Naive thymus-derived CD4-positive, alpha-beta T cell (primary cell): ENCODE data around the gene MDN1. TPM values are rescaled to one million over a fixed set of nuclear protein-coding genes. Genes with fewer than 3 reads are reported as not detected.
A peak's percentile ranks its signal among the peaks of the same experiment; 100 is the strongest.
"Not testable (repeated sequence)": the region's sequence is repeated elsewhere in the genome, so short reads cannot be mapped to it uniquely, and the experiment has no call there.

ENCODE experiments used
- ATAC-seq: fragments of 150-1000 bp; cut with Tn5 transposase; 2 replicates; pipeline ENCODE4 v1.10.0; 2021; ENCODE audit warnings: mild to moderate bottlenecking, moderate library complexity
- CTCF ChIA-PET: fragments of 350-600 bp; sonication (Branson Sonifier 250); formaldehyde crosslinking; loops from one replicate; lab custom pipeline; 2021; ENCODE audit warnings: antibody characterized with exemption; lab: Charles Lee
- POLR2A ChIA-PET: fragments of 350-600 bp; sonication (Branson Sonifier 250); formaldehyde crosslinking; loops from one replicate; lab custom pipeline; 2021; ENCODE audit warnings: antibody characterized with exemption, inconsistent platforms; lab: Charles Lee
- DNase-seq, 9 donors: peaks; one replicate each; pipeline versions ENCODE4 v3.0.0 to v3.0.0-alpha.2; 2020 to 2022; ENCODE audit warnings: mixed read lengths in 1 of 9
- H3K27ac ChIP-seq: one replicate; pipeline ENCODE4 v1.7.0; 2013; ENCODE audit warnings: mild to moderate bottlenecking, low read depth, low read length, moderate library complexity
- H3K27me3 ChIP-seq, 2 donors: one replicate each; pipeline ENCODE4 v1.7.0; 2013; ENCODE audit warnings: low read length in 2 of 2, mild to moderate bottlenecking in 2 of 2, moderate library complexity in 2 of 2; ENCODE audit not compliant: control insufficient read depth in 2 of 2, insufficient read depth in 2 of 2
- H3K36me3 ChIP-seq, 3 experiments: 1 replicate in 2 of 3; 2 replicates in 1 of 3; pipeline ENCODE4 v1.7.0; 2013; ENCODE audit warnings: low read length in 3 of 3, mild to moderate bottlenecking in 3 of 3, moderate library complexity in 1 of 3; ENCODE audit not compliant: insufficient read depth in 3 of 3, control insufficient read depth in 2 of 3
- H3K4me1 ChIP-seq, 2 donors: one replicate each; pipeline ENCODE4 v1.7.0; 2013; ENCODE audit warnings: low read length in 2 of 2, mild to moderate bottlenecking in 2 of 2, moderate library complexity in 1 of 2; ENCODE audit not compliant: control insufficient read depth in 2 of 2, insufficient read depth in 2 of 2
- H3K4me3 ChIP-seq: 2 replicates; pipeline ENCODE4 v1.7.0; 2013; ENCODE audit warnings: mild to moderate bottlenecking, low read length
- H3K9me3 ChIP-seq, 3 experiments: 1 replicate in 2 of 3; 2 replicates in 1 of 3; pipeline ENCODE4 v1.7.0; 2013; ENCODE audit warnings: low read length in 3 of 3; ENCODE audit not compliant: control insufficient read depth in 2 of 3
- H3K27ac Mint-ChIP-seq, 9 donors: one replicate each; pipeline ENCODE4 v1.8.0; 2020 to 2022; ENCODE audit warnings: mixed read lengths in 9 of 9, mild to moderate bottlenecking in 8 of 9, moderate library complexity in 5 of 9, inconsistent platforms in 2 of 9
- H3K27me3 Mint-ChIP-seq, 5 donors: one replicate each; pipeline ENCODE4 v1.8.0; 2021 to 2022; ENCODE audit warnings: mixed read lengths in 5 of 5, mild to moderate bottlenecking in 1 of 5
- H3K36me3 Mint-ChIP-seq, 5 donors: one replicate each; pipeline ENCODE4 v1.8.0; 2020 to 2022; ENCODE audit warnings: mixed read lengths in 5 of 5, mild to moderate bottlenecking in 3 of 5, inconsistent platforms in 1 of 5
- H3K4me1 Mint-ChIP-seq, 7 donors: one replicate each; pipeline ENCODE4 v1.8.0; 2020 to 2022; ENCODE audit warnings: mixed read lengths in 7 of 7, mild to moderate bottlenecking in 3 of 7, inconsistent platforms in 1 of 7
- H3K4me3 Mint-ChIP-seq, 10 donors: one replicate each; pipeline ENCODE4 v1.8.0; 2020 to 2022; ENCODE audit warnings: mild to moderate bottlenecking in 10 of 10, mixed read lengths in 10 of 10, moderate library complexity in 6 of 10, inconsistent platforms in 2 of 10
- H3K9me3 Mint-ChIP-seq, 11 donors: one replicate each; pipeline ENCODE4 v1.8.0; 2020 to 2022; ENCODE audit warnings: mixed read lengths in 11 of 11, mild to moderate bottlenecking in 4 of 11, inconsistent platforms in 1 of 11, moderate library complexity in 1 of 11
- intact Hi-C, 2 donors: fragments of 100-400 bp; cut with micrococcal nuclease; formaldehyde crosslinking; loops; one replicate each; pipeline ENCODE4 v1.15.1; 2023
- polyA plus RNA-seq, 2 donors: library from polyadenylated mRNA; unstranded; fragments of 300-500 nt; fragmentation: Illumina TruSeq; gene quantifications; one replicate each; pipeline ENCODE4 v1.2.3, GENCODE V29; 2021
- total RNA-seq, 6 experiments: library from RNA in 5 of 6; stranded (reverse) in 5 of 6; gene quantifications; 1 replicate in 5 of 6; 2 replicates in 1 of 6; pipeline ENCODE4 v1.2.3 and lab custom pipeline; 2021 to 2026

Gene MDN1
- total and polyA plus RNA-seq, 7 experiments from 2014 or later, result 8.2 to 66.1 (median 62.7) TPM

GRCh38 chr6:89745716-89746115 lies 73.9 kb downstream of the MDN1 start:
- Histone ChIP-seq H3K9me3 (no peaks in the 10 kb centered on the region), H3K36me3 (peaks cover 6 to 69% (median 17%) of the 10 kb centered on the region in 3 experiments), H3K4me1 (no peaks in the 10 kb centered on the region), H3K27me3 (no peaks in the 10 kb centered on the region), H3K4me3 (no peak overlapping the region), H3K27ac (no peak overlapping the region)
- no peaks in the 10 kb centered on the region for H3K4me1 Mint-ChIP-seq
- DNase-seq (no peak), ATAC-seq (no peak)
- CTCF ChIA-PET, result no interaction called here
- H3K27me3 Mint-ChIP-seq, result no peaks in the 10 kb centered on the region
- intact Hi-C loops, result no loop called here
- peaks cover 8 to 70% (median 48%) of the 10 kb centered on the region in 5 donors for H3K36me3 Mint-ChIP-seq
- H3K27ac Mint-ChIP-seq, result no peak overlapping the region
- H3K9me3 Mint-ChIP-seq, result no peaks in the 10 kb centered on the region
- H3K4me3 Mint-ChIP-seq, result no peak overlapping the region
- POLR2A ChIA-PET, result no interaction called here

GRCh38 chr6:89745096-89745495 lies 74.5 kb downstream of the MDN1 start:
- Mint-ChIP-seq H3K27me3 (no peaks in the 10 kb centered on the region), H3K27ac (no peak overlapping the region), H3K4me1 (no peaks in the 10 kb centered on the region), H3K4me3 (no peak overlapping the region), H3K36me3 (peaks cover 11 to 72% (median 52%) of the 10 kb centered on the region in 5 donors), H3K9me3 (no peaks in the 10 kb centered on the region)
- Histone ChIP-seq H3K27me3 (no peaks in the 10 kb centered on the region), H3K36me3 (peaks cover 3 to 67% (median 17%) of the 10 kb centered on the region in 3 experiments), H3K4me3 (no peak overlapping the region), H3K4me1 (no peaks in the 10 kb centered on the region), H3K9me3 (no peaks in the 10 kb centered on the region), H3K27ac (no peak overlapping the region)
- DNase-seq, result no peak
- POLR2A ChIA-PET, result no interaction called here
- intact Hi-C loops, result no loop called here
- no peak for ATAC-seq
- CTCF ChIA-PET, result no interaction called here

DNA sequence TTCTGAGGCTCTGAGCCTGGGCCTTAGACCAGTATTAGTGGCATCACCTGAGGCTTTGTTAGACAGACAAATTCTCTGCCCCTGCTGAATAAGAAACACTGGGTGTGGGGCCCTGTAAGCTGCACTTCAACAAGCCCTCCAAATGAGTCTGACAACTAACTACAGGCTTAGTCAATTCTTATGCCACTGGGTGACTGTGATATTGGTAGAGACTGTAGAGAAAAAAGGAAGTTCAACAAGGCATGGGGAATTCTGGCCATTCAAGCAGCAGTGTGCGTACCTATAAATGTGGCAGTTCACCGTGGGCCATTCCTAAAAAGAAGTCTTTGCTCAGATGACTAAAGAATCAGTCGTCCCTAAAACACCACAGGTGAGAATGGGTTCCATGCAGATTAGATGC lies 82.7 kb downstream of the MDN1 start:
- Mint-ChIP-seq H3K4me3 (no peak overlapping the region), H3K27me3 (no peaks in the 10 kb centered on the region), H3K27ac (no peak overlapping the region), H3K9me3 (peaks cover 0 to 5% (median 0%) of the 10 kb centered on the region in 11 donors), H3K4me1 (peaks cover 0 to 2% (median 0%) of the 10 kb centered on the region in 7 donors), H3K36me3 (peaks cover 12 to 63% (median 50%) of the 10 kb centered on the region in 5 donors)
- peaks cover 5 to 60% (median 7%) of the 10 kb centered on the region in 3 experiments for H3K36me3 ChIP-seq
- H3K27me3 ChIP-seq, result no peaks in the 10 kb centered on the region
- ChIA-PET CTCF (no interaction called here), POLR2A (no interaction called here)
- H3K4me3 ChIP-seq, result no peak overlapping the region
- no peak overlapping the region for H3K27ac ChIP-seq
- intact Hi-C loops, result no loop called here
- ATAC-seq, result no peak
- no peak for DNase-seq
- no peaks in the 10 kb centered on the region for H3K9me3 ChIP-seq
- no peaks in the 10 kb centered on the region for H3K4me1 ChIP-seq

DNA sequence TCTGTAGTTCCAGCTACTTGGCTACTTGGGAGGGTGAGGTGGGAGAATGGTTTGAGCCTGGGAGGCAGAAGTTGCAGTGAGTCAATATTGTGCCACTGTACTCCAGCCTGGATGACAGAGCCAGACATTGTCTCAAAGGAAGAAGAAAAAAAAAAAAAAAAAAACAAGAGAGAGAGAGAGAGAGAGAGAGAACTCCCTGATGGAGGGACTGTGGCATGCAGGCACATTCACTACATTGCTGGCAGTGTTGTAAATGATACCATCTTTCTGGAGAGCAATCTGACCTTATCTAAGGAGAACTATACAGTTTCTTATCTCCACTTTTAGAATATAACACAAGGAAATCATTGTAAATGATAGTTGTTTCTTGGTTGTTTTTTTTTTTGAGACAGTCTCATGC lies 85.1 kb downstream of the MDN1 start:
- intact Hi-C loops, result no loop called here
- H3K9me3 ChIP-seq, result no peaks in the 10 kb centered on the region
- H3K36me3 ChIP-seq, result peaks cover 7 to 58% (median 15%) of the 10 kb centered on the region in 3 experiments
- Mint-ChIP-seq H3K27ac (no peak overlapping the region), H3K27me3 (no peaks in the 10 kb centered on the region), H3K36me3 (peaks cover 17 to 70% (median 51%) of the 10 kb centered on the region in 5 donors), H3K9me3 (peaks cover 0 to 5% (median 0%) of the 10 kb centered on the region in 11 donors), H3K4me1 (peaks cover 0 to 4% (median 0%) of the 10 kb centered on the region in 7 donors), H3K4me3 (no peak overlapping the region)
- no peak overlapping the region for H3K27ac ChIP-seq
- no peaks in the 10 kb centered on the region for H3K27me3 ChIP-seq
- POLR2A ChIA-PET, result no interaction called here
- CTCF ChIA-PET, result interaction anchor here (0.6 kb wide), 1 partner anchor 220 kb away, joined by 3 read pairs; no protein-coding TSS in a partner anchor
- H3K4me1 ChIP-seq, result no peaks in the 10 kb centered on the region
- no peak for ATAC-seq
- no peak overlapping the region for H3K4me3 ChIP-seq
- no peak for DNase-seq

GRCh38 chr6:89731924-89732567 lies 87.5 kb downstream of the MDN1 start:
- no peak for ATAC-seq
- no peak overlapping the region for H3K27ac ChIP-seq
- Mint-ChIP-seq H3K27ac (peak overlapping the region in 3 of 9 donors; percentile 3 to 52 (median 45)), H3K4me3 (no peak overlapping the region), H3K4me1 (peaks cover 0 to 4% (median 0%) of the 10 kb centered on the region in 7 donors), H3K36me3 (peaks cover 21 to 72% (median 53%) of the 10 kb centered on the region in 5 donors), H3K9me3 (peaks cover 0 to 5% (median 0%) of the 10 kb centered on the region in 11 donors), H3K27me3 (no peaks in the 10 kb centered on the region)
- H3K27me3 ChIP-seq, result no peaks in the 10 kb centered on the region
- peaks cover 11 to 62% (median 24%) of the 10 kb centered on the region in 3 experiments for H3K36me3 ChIP-seq
- H3K4me3 ChIP-seq, result no peak overlapping the region
- CTCF ChIA-PET, result no interaction called here
- intact Hi-C loops, result no loop called here
- H3K4me1 ChIP-seq, result no peaks in the 10 kb centered on the region
- POLR2A ChIA-PET, result no interaction called here
- H3K9me3 ChIP-seq, result no peaks in the 10 kb centered on the region
- no peak for DNase-seq

- H3K4me1 ChIP-seq, H3K4me3 Mint-ChIP-seq, H3K27ac Mint-ChIP-seq, H3K4me3 ChIP-seq, H3K9me3 Mint-ChIP-seq, ATAC-seq, H3K27me3 ChIP-seq, H3K27ac ChIP-seq, H3K4me1 Mint-ChIP-seq, CTCF ChIA-PET, POLR2A ChIA-PET, intact Hi-C loops, DNase-seq, H3K27me3 Mint-ChIP-seq, H3K9me3 ChIP-seq: not testable (repeated sequence)
- peaks cover 26 to 74% (median 59%) of the 10 kb centered on the region in 5 donors for H3K36me3 Mint-ChIP-seq
- peaks cover 7 to 62% (median 24%) of the 10 kb centered on the region in 3 experiments for H3K36me3 ChIP-seq
These were observed 88.3 kb downstream of the MDN1 start for GRCh38 chr6:89731262-89731661.

DNA sequence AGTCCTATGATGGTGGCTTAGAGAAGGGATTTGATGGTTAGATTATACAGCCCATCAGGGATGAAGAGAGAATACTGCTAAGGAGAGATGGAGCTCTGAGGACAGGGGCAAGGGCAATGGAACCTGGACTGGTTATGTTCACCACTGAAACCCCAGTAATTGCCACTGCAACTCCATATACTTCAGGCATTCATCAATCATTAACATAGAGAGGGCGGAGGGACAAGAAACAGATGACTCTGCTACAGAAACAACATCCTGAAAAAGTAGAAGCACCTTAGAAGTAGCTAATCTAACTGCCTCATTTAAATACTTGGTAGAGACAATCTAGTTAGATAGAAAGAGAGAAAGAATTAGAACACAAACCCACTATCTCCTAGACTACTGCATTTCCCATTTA lies 89.8 kb downstream of the MDN1 start:
- ATAC-seq, result no peak
- Mint-ChIP-seq H3K27ac (peak overlapping the region in 2 of 9 donors; percentile 64 to 65), H3K4me3 (no peak overlapping the region), H3K27me3 (no peaks in the 10 kb centered on the region), H3K4me1 (peaks cover 0 to 3% (median 0%) of the 10 kb centered on the region in 7 donors), H3K9me3 (peaks cover 0 to 5% (median 0%) of the 10 kb centered on the region in 11 donors), H3K36me3 (peaks cover 26 to 74% (median 58%) of the 10 kb centered on the region in 5 donors)
- no peaks in the 10 kb centered on the region for H3K9me3 ChIP-seq
- H3K4me3 ChIP-seq, result no peak overlapping the region
- ChIA-PET CTCF (no interaction called here), POLR2A (interaction anchor here (1.1 kb wide), 1 partner anchor 65 kb away, joined by 3 read pairs; no protein-coding TSS in a partner anchor)
- no peak for DNase-seq
- intact Hi-C loops, result no loop called here
- H3K27me3 ChIP-seq, result no peaks in the 10 kb centered on the region
- peaks cover 11 to 71% (median 24%) of the 10 kb centered on the region in 3 experiments for H3K36me3 ChIP-seq
- H3K4me1 ChIP-seq, result no peaks in the 10 kb centered on the region
- H3K27ac ChIP-seq, result no peak overlapping the region
